ENCODE results near the gene OSBPL1A. TPM values are rescaled to one million over a fixed set of nuclear protein-coding genes. Genes with fewer than 3 reads are reported as not detected.
A peak's percentile ranks its signal among the peaks of the same experiment; 100 is the strongest.

Gene OSBPL1A
- total RNA-seq, 4 donors from 2014 or later = 52.9 to 67.6 (median 59.0) TPM

DNA sequence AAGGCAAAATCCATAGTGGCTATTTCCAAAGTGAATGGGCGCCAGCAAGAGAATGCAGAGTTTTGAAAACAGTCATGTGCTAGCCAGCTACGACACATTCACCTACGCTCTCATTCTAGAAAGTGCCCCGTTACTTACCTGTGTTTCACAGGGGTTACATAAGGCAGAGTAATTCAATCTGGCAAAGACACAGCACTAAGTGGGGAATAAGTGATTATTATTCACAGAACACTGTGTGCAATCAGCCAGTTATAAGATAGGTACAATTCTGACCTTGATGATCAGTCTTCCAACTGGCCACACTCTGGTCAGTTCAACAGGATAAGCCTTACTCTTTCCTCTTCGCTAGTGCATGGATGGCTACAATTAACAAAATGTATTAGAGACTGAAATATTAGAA lies 152.9 kb downstream of the OSBPL1A start:
- no peak for DNase-seq
- Histone ChIP-seq H3K4me1 (no peaks in the 10 kb centered on the region), H3K9me3 (no peaks in the 10 kb centered on the region), H3K4me3 (no peak overlapping the region), H3K27ac (no peak overlapping the region), H3K27me3 (no peaks in the 10 kb centered on the region), H3K36me3 (no peaks in the 10 kb centered on the region)
- TF ChIP-seq, protein P1, sequence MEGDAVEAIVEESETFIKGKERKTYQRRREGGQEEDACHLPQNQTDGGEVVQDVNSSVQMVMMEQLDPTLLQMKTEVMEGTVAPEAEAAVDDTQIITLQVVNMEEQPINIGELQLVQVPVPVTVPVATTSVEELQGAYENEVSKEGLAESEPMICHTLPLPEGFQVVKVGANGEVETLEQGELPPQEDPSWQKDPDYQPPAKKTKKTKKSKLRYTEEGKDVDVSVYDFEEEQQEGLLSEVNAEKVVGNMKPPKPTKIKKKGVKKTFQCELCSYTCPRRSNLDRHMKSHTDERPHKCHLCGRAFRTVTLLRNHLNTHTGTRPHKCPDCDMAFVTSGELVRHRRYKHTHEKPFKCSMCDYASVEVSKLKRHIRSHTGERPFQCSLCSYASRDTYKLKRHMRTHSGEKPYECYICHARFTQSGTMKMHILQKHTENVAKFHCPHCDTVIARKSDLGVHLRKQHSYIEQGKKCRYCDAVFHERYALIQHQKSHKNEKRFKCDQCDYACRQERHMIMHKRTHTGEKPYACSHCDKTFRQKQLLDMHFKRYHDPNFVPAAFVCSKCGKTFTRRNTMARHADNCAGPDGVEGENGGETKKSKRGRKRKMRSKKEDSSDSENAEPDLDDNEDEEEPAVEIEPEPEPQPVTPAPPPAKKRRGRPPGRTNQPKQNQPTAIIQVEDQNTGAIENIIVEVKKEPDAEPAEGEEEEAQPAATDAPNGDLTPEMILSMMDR (IDR thresholded peaks at IDR 0.05) = no peak
- no peak for TF ChIP-seq POLR2A (IDR thresholded peaks at IDR 0.05)

DNA sequence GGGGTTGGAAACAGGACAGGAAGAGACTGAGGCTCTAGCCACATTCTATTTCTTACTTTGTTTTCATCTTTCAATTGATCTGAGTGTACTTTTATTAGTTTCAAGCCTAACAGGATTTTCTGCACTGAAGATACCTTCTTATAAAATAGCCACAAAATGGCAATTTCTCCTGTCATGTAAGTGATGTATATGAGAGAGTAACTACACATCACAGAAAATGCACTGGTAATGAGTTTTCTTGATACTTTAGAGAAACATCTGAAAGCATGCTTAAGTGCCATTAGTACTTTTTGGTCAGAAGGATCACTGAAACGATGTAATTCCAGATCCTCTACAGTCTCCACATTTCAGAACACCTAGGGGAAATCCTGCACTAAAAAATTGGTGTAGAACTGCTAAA lies 153.9 kb downstream of the OSBPL1A start:
- TF ChIP-seq, protein P1 (IDR thresholded peaks at IDR 0.05) = no peak
- no peak for TF ChIP-seq POLR2A (IDR thresholded peaks at IDR 0.05)
- Histone ChIP-seq H3K4me3 (no peak overlapping the region), H3K9me3 (no peaks in the 10 kb centered on the region), H3K27ac (no peak overlapping the region), H3K36me3 (peaks cover 0 to 3% (median 0%) of the 10 kb centered on the region in 3 donors), H3K27me3 (no peaks in the 10 kb centered on the region), H3K4me1 (no peaks in the 10 kb centered on the region)
- no peak for DNase-seq

DNA sequence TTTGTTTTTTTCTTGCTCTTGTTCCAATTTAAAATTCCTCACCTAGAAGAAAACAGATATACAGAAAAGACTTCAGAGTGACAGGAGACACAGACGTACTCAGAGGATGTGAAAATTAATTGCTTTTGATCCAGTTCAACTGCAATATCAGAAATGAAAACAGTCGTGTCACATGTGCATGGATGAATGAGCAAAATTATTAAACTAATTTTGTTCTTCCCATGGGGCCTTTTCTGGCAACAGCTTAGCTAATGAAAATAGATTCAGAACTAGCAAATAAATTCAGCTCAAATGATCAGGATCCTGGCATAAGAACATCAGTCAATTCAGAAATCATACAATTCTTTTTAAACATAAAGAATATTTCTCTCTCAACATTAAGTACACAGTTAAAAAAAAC lies 158.3 kb downstream of the OSBPL1A start:
- Histone ChIP-seq H3K4me3 (no peak overlapping the region), H3K27ac (no peak overlapping the region), H3K9me3 (no peaks in the 10 kb centered on the region), H3K36me3 (peaks cover 0 to 16% (median 0%) of the 10 kb centered on the region in 3 donors), H3K4me1 (peaks cover 0 to 5% (median 0%) of the 10 kb centered on the region in 4 donors), H3K27me3 (no peaks in the 10 kb centered on the region)
- no peak for TF ChIP-seq POLR2A (IDR thresholded peaks at IDR 0.05)
- TF ChIP-seq, protein P1 (IDR thresholded peaks at IDR 0.05) = no peak
- DNase-seq = no peak

DNA sequence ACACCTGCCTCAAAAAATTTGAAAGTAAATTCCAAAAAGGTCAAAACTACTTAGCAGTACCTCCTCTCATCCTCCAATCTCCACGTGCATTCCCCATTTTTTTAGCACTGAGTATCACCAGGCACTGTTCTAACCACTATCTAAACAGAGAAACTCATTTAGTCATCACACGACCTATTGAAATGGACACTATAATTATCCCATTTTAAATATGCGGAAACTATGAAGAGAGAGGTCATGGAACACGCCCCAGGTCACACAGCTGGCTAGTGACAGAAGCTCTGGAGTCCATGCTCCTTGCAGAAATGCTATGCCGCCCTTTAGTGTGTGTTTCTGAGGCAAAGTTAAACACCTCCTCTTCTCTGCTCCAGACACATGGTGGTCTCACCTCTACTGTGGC lies 159.2 kb downstream of the OSBPL1A start:
- no peak overlapping the region for H3K27ac ChIP-seq
- TF ChIP-seq POLR2A (IDR thresholded peaks at IDR 0.05) = no peak
- TF ChIP-seq, protein P1 (IDR thresholded peaks at IDR 0.05) = no peak
- H3K27me3 ChIP-seq = no peaks in the 10 kb centered on the region
- peaks cover 0 to 8% (median 0%) of the 10 kb centered on the region in 4 donors for H3K4me1 ChIP-seq
- no peak for DNase-seq
- H3K36me3 ChIP-seq = peaks cover 0 to 16% (median 0%) of the 10 kb centered on the region in 3 donors
- no peaks in the 10 kb centered on the region for H3K9me3 ChIP-seq
- no peak overlapping the region for H3K4me3 ChIP-seq

DNA sequence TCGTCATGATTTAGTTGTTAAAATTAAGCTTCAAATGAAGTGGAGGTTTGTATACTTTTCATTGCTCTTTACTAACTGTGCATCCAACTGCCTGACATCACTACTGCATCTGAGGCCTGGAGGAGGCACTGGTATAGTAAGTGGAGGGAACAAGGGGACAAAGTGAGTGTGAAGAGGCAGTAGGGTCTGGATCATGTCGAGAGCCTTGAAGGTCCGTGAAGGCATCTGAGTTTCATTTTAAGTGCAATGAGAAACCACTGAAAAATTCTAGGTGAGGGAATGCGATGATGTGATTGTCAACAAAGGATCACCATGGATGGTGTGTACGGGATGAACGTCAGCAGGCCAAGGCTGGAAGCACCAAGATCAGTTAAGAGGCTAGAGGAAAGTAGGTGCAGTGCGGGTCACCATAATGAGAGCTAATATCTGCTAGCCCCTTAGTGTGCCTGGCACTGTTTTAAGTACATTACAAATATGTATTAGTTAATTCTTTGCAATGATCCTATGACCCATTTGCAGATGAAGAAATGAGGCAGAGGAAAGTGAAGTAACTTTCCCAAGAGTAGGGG lies 162.7 kb downstream of the OSBPL1A start:
- H3K27me3 ChIP-seq = no peaks in the 10 kb centered on the region
- no peak for DNase-seq
- H3K9me3 ChIP-seq = no peaks in the 10 kb centered on the region
- peak overlapping the region in 1 of 4 donors; percentile 24 for H3K27ac ChIP-seq
- peaks cover 0 to 29% (median 1%) of the 10 kb centered on the region in 4 donors for H3K4me1 ChIP-seq
- no peak overlapping the region for H3K4me3 ChIP-seq
- TF ChIP-seq POLR2A (IDR thresholded peaks at IDR 0.05) = no peak
- TF ChIP-seq, protein P1 (IDR thresholded peaks at IDR 0.05) = no peak
- peaks cover 0 to 16% (median 0%) of the 10 kb centered on the region in 3 donors for H3K36me3 ChIP-seq

Data from Peyer's patch (tissue), 4 donors.